GM12892 (cell line): ENCODE data around the gene RALGPS1.

ENCODE experiments used
- POLR2A ChIP-seq: IDR thresholded peaks from 2 replicates; pipeline ENCODE4 v1.6.1; 2011; ENCODE audit warnings: low read depth, low read length, control low read depth
- POLR2AphosphoS5 ChIP-seq: IDR thresholded peaks from 2 replicates; pipeline ENCODE4 v1.6.1; 2011; ENCODE audit warnings: low read depth, low read length, control low read depth

- TF ChIP-seq POLR2AphosphoS5 = no peak
- no peak for TF ChIP-seq POLR2A
Observed at GRCh38 chr9:126933334-126933980, 18.9 kb downstream of the RALGPS1 start.
